CD4-positive, alpha-beta T cell treated with Interleukin-6 for 4 hours (primary cell): ENCODE results near the gene AP4M1.

Experiments
- DNase-seq: peaks from one replicate; pipeline ENCODE4 v3.0.0-alpha.2; 2020; ENCODE audit warnings: mixed read lengths

Gene AP4M1

DNA sequence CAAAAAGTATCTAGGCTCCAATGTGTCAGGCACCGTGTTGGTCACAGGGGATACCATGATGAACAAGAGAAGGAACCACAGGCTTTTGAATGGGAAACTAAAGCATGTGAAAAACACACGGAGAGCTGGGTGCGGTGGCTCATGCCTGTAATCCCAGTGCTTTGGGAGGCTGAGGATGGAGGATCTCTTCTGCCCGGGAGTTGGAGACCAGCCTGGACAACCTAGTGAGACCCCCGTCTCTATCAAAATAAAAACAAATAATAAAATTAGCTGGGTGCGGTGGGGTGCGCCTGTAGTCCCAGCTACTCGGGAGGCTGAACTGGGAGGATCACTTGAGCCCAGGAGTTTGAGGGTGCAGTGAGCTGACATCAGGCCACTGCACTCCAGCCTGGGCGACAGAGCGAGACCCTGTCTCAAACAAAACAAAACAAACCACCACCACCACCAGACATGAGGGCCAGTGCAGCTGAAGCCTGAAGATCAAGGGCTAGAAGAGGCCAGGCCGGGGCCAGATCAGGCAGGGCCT is 13.3 kb upstream of the AP4M1 start:
- DNase-seq, result no peak

DNA sequence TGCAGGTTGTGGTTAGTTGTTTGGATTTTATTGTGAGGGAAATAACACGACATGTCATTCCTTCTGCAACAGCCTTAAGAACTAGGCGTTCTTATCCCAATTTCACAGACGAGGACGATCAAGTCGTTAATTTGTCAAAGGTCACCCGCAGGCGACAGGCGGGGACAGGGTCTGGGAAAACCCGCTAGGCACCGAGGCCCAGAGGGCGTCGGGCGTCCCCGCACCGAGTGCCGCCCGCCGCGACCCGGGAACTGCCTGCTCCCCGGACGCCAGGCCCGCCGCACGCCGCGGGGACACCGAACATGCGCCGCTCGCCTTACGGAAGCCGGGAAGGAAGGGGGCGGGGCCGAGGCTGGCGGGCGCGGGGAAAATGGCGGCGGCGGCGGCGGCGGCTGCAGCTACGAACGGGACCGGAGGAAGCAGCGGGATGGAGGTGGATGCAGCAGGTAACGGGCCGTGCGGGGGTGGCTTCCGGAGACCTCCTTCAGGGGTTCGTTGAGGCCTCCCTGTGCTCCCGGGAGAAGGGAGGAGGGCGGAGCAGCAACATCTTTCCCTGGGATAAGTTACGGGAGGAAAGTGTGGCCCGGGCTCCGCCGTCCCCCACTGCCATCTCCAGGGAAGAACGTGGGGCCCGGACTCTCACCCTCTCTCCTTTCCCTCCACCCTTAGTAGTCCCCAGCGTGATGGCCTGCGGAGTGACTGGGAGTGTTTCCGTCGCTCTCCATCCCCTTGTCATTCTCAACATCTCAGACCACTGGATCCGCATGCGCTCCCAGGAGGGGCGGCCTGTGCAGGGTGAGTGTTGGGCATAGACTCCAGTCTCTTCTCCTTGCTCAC is 12.6 kb upstream of the AP4M1 start, which contains the start of gene COPS6:
Gene COPS6 (plus strand): TSS at position 349 of the 837 bp plus-strand sequence. CDS start 22 bp downstream, at position 371.
- peak; percentile 89 for DNase-seq

DNA sequence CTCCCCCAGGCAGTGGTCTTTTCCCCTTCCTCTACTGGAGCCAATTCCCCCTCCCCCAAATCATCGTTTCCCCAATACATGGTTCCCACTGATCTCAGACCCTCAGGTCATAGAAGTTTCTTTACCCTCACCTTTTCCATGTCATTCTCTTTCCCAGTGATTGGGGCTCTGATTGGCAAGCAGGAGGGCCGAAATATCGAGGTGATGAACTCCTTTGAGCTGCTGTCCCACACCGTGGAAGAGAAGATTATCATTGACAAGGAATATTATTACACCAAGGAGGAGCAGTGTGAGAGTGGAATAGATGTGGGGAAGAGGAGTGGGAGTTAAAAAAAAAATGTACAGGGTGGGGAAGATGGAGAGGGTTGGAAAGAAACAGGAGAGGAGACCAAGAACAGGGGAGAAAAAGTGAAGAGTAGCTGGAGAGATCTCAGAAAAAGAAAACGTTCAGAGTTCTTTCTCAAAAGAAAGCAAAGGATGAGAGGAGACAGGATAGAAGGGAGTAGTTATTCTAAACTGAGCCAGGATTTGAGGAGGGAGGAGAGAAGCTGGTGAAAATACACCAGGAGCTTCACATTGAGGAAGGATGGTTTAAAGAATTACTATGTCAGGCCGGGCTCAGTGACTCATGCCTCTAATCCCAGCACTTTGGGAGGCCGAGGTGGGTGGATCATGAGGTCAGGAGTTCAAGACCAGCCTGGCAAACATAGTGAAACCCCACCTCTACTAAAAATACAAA is 11.8 kb upstream of the AP4M1 start:
- DNase-seq, result no peak

DNA sequence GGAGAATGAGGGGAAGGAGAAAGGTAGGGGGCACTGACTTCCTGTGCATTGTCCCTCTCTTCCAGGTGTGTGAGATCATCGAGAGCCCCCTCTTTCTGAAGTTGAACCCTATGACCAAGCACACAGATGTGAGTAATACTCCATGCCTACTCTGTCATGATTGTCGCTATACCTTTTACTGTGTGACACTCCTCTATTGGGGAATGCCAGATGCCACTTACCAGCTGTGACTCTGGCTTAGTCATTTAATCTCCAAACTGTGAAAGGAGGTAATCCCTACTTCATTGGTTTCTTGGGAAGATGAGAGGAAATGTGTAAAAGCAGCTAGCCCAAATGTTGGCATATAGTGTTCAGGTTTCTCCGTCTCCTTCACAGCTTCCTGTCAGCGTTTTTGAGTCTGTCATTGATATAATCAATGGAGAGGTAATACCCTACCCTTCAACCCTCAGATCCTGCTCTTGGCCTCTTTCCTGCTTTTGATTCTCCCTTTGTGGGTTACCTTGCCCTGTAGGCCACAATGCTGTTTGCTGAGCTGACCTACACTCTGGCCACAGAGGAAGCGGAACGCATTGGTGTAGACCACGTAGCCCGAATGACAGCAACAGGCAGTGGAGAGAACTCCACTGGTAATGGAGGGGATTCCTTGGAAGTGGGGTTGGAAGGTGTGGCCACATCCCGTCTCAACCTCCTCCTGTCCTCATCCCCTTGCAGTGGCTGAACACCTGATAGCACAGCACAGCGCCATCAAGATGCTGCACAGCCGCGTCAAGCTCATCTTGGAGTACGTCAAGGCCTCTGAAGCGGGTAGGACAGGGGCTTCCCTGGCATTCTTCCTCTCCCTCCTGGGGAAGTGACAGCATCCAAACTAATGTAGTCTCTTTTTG is 10.7 kb upstream of the AP4M1 start:
- DNase-seq, result no peak

DNA sequence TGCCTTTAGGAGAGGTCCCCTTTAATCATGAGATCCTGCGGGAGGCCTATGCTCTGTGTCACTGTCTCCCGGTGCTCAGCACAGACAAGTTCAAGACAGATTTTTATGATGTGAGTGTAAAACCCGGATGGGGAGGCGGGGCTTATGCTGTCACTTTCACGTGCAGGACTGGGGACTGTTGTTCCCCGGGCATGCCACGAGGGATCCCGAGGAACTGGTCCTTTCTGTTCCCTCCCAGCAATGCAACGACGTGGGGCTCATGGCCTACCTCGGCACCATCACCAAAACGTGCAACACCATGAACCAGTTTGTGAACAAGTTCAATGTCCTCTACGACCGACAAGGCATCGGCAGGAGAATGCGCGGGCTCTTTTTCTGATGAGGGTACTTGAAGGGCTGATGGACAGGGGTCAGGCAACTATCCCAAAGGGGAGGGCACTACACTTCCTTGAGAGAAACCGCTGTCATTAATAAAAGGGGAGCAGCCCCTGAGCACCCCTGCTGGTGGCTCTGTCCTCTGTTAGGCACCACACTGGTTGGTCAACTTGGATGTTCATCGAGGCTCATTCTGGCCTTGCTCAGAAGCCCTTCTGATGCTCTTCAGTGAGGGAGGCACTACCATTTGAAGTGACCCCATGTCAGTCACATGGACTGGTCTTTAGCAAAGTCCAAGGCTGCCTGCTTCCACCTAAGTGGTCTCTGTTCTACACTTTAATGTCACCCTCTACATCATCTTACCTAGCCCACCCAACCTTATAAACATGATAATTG is 9.8 kb upstream of the AP4M1 start:
- no peak for DNase-seq

DNA sequence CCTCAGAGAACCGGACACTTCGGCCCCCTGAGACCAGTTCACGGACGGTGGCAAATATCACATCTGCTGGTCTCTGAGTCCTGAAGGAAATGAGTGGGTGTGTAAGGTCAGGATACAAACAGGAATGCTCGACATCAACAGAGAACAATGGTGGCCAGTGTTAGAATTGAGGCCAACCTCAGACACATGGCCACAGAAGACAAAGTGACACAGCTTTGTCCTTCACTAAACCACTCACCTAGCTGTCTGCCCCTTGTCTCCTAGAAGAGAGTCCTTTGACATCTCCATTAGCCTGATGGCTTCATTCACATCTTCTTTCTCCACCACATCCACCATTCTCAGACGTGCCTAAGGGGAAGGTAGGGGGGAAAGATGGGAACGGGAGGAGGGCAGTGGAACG is 8.4 kb upstream of the AP4M1 start:
- no peak for DNase-seq

DNA sequence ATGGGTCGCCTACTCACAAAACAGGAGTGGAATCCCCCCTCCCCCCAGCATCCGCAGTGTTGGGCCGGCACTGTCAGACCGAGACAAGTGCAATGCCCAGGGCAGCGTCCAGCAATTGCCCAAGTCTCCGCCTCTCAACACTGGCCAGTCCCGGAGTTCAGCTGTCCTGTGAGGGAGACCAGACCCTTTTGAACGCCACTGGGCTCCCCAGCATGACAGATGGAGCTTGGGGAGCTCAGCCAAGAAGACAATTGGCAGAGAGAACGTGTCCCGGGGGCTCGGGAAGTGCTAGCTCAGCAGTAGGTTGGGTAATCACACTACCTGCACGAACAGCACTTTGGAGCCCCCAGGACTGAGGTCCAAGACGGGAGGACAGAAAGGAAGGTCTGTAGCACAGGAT is 7.9 kb upstream of the AP4M1 start:
- DNase-seq, result no peak

DNA sequence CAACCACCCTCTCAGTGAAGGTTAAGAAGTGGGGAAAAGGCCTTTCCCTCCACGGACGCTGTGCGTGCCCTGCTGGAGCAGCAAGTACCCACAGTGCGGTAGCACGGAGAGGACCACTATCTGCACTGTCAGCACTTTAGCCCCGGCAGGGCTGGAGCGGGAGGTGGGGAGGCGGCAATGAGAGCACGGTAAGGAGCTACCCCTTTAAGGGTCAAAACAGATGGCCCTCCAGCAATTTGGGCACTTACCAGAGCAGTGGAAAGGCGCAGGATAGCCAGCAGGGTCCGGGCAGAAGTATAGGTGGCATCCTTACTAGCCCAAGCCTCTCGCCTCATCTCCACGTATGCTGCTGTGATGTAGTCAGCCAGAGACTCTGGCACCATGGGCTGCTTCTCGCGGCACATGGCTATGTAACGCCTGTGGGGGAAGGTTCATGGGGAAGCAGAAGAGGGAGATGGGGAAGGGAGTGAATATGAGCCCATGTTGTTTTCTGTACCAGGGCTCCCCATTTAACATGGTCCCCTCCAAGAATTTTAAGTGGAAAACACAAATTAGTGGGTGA is 7.4 kb upstream of the AP4M1 start:
- no peak for DNase-seq

DNA sequence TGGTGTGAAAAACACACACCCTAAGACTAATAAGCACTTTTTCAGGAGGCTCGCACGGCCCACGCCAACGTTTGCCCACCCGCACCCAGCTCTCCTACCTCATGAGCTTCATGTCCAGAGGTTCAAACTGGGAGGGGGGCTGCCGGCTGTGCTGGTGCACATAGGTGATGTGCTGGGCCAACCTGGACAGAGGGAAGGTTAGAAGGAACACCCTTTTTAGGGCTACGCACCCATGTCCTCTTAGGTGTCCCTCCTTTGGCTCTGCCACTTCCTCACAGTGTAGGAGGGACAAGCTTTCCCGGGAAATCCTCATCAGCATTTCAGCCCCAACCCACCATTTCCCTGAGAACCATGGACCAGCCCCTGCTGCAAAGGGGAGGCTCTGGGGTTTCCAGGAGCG is 6.2 kb upstream of the AP4M1 start:
- no peak for DNase-seq

DNA sequence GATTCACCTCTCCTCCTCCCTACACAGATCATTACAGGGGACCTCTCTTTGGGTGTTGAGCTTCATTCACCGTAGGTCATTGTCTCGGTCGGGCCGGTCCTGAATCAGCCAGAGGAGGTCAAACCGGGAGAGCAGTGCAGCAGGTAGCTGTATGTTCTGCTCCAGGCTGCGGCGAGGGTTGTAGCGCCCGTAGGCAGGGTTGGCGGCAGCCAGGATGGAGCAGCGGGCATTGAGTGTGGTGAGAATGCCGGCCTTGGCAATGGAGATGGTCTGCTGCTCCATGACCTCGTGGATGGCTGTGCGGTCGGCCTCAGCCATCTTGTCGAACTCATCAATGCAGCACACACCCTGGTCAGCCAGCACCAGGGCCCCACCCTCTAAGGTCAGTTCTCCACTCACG is 5.7 kb upstream of the AP4M1 start:
- DNase-seq, result no peak

DNA sequence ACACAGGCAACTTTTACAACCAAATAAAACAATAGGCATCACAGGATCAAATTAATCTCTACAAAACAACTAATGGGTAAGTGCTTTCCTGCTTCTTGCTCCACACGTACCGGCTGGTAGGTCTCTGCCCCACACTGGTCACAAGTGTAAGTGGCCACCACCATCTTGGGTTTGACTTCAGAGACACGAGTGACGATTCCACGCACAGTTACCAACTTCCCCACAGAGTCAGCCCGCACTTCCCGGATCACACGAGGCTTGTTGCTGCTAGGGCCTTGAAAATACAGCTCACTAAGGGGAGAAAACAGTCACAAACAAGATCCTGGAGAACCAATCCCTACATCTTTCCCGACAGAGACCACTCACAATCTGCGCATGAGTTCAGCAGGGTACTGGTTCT is 2.5 kb upstream of the AP4M1 start:
- DNase-seq, result no peak

DNA sequence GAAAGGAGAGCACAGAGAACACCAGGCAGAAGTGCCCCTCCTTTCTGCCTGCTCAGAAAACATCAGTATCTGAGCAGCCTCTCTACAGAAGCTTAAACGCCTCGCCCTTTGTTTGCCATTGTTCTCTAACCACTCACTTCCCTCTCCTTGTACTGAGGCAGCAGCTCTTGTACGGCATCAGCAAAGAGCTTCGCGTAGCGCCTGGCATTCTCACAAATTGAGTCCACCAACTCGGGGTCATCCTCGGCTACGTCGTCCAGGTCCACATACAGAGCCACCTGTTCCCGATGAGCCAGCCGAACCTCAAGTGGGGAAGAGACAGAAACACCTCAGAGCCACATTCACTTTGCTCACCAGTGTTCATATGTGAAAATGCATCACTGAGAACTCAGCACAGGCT is 2.0 kb upstream of the AP4M1 start:
- DNase-seq, result no peak

DNA sequence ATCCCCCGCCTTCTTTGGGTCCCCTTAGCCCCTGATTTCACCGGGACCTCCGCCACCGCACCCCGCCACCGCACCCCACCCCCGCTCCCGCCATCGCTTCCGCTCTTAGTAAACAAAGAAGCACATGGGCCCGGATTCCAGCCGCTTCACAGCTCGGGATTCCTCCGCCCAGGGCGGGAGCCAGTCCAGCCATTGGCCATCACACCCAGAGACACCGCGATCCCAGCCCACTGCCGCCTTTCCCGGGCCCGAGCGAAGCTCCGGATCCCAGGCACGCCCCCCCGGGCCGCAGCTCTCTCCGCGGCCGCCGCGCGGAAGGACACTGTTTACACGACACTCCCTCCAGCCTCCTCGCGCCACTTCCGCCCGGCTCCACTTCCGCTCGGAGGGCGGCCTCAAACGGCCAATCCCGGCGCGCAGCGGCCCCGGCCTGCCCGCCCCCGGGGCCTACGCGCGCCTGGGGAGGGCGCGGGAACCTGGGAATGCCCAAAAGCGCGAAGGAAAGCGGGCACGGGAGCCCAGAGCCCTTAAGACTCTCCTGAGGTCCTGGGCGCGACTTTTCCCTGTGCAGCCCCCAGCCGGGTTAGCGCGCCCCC is 925 bp upstream of the AP4M1 start:
- DNase-seq, result peak; percentile 87

DNA sequence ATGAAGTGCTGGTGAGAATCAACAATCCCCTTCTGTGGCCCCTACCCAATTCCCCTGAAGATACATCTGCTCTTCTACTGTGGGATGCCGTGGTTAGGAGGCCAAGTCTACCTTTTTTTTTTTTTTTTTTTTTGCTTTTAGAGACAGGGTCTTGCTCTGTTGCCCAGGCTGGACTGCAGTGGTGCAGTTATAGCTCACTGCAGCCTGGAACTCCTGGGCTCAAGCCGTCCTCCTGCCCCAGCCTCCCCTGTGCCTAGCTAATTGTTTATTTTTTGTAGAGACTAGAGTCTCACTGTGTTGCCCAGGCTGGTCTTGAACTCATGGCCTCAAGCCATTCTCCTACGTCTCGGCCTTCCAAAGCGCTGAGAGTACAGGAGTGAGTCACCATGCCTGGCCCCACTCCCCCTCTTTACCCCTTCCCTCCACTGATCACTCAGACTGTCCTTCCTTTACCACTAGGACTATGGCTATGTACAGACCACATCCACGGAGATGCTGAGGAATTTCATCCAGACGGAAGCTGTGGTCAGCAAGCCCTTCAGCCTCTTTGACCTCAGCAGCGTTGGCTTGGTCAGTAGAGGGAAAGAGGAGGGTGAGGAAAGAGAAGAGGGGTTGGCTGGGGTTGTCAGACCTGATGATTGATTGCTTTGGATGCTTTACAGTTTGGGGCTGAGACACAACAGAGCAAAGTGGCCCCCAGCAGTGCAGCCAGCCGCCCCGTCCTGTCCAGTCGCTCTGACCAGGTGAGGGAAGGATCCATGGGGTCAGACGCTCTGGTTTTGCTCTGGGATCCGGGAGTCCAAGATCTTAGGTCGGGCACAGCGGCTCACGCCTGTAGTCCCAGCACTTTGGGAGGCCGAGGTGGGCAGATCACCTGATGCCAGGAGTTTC is 1.8 kb downstream of the AP4M1 start:
- DNase-seq, result no peak

DNA sequence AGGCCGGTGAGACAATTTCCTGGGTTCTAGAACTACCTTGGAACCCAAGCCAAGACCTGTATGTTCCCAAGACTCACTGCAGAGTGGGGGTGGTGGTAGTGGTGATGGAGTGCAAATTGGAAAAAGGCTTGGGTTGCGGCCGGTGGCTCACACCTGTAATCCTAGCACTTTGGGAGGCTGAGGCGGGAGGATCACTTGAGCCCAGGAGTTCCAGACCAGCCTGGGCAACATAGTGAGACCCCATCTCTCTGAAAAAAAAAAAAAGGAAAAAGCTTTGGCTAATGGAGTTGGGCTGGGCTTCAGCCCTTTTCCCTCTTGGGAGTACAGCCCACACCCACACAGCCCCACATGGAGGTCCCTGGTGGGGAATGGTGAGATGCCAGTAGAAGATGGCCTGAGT is 4.1 kb downstream of the AP4M1 start:
- no peak for DNase-seq

DNA sequence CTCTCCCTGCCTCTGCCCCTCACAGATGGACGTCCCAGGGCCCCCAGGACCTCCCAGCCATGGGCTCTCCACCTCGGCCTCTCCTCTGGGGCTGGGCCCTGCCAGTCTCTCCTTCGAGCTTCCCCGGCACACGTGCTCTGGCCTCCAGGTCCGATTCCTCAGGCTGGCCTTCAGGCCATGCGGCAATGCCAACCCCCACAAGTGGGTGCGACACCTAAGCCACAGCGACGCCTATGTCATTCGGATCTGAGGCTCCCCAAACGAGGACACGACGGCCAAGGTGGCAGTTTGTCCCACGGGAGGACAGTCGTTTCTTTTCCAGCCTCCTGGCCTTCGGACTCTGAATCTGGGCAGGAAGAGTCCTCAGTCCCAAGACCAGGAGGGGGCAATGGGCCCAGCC is 5.2 kb downstream of the AP4M1 start:
- no peak for DNase-seq

DNA sequence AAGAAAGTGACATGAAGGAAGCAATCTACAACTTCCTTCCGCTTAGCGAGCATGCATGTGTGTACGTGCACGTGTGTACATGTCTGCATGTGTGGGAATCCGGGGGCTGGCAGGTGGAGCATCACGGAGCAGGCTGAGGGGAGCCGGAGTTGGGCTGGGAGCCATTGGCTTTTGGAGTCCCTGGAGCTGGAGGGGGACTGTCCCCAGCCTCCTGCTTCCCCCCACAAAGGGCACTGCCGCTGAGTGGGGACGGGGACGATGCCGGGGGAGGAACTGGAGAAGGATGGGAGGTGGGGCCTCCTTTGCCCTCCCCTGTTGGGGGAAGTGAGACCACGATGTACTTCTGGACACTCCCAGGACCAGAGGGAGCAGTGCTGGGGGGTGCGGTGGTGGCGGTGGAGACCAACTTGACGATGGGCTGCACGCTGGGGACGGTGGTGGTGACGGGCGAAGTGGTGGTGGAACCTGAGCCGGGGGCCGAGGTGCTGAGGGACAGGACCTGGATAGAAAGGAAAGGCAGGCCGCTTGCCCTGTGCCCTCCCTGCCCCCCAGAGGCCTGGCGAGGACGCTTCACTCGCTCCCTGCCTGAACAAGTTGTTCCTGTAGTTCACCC is 5.8 kb downstream of the AP4M1 start:
- no peak for DNase-seq

DNA sequence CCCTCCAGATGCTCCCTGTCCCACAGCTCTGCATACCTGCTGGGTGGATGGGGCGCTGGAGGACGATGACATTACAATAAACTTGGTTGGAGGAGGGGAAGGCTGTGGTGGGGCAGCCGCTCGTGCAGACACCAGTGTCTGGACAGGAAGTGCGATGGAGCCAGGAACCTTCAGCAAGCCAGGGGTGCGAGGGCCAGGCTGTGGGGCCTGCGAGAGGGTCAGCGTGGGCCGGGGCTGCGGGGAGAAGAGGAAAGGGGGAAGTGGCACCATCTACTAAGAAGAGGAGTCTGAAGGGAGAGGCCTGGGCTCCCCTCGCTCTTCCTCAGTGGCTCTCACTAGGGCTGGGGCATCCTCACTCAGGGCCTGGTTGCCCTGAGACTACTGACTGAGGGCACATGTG is 6.4 kb downstream of the AP4M1 start:
- DNase-seq, result no peak

DNA sequence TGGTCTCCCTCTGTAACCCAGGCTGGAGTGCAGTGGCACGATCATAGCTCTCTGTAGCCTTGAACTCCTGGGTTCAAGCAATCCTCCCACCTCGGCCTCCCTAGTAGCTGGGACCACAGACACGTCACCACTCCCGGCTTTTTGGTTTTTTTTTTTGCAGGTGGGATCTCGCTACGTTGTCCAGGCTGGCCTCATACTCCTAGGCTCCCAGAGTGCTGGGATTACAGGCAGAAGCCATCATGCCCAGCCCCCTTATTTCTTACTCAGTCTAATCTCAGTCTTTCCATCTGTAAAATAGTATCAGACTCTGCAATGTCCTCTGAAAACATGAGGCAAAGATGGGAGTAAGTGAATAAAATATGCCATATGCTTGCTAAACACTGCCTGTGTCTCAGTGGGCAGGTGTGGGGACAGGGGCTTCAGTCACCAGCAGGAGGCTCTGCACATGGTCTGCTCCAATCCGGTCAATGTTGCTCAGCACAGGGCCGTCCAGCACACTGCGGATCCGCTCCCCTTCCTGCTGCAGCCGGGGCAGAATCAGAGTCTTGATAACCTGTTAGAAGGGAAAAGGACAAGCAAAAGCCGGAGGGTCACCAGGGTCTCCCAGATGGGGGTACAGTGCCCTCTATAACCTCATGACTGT is 8.2 kb downstream of the AP4M1 start:
- no peak for DNase-seq
